GM19452 (cell line): ENCODE data around the gene GPRIN1.
"Not testable (repeated sequence)": the region's sequence is repeated elsewhere in the genome, so short reads cannot be mapped to it uniquely, and the experiment has no call there.

Experiments
- ATAC-seq: cut with Tn5 transposase; IDR thresholded peaks from one replicate; pipeline ENCODE4 v1.9.1; 2021; ENCODE audit not compliant: unreplicated experiment

GPRIN1 gene

DNA sequence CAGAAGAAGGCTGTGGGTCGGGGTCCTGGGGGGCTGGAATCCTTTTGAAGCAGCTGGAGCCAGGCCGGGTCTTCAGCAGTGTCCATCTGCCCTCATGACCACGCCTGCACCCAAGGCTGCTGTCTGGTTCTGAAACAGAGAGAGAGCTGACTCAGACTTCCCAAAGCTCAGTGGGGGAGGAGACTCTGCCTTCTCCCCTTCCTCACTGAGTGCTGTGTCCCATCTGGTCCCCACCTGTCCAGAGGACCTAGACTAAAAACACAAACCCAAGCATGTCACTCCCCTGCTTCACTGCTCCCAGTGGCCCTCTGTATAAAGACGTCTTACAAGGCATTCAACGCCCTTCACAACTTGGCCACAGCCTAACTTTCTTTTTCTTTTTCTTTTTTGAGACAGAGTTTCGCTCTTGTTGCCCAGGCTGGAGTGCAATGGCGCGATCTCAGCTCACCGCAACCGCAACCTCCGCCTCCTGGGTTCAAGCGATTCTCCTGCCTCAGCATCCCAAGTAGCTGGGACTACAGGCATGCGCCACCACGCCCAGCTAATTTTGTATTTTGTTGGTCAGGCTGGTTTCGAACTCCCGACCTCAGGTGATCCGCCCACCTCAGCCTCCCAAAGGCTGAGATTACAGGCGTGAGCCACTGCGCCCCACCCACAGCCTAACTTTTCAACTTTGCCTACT lies 10.1 kb downstream of the GPRIN1 start:
- not testable (repeated sequence) for ATAC-seq

DNA sequence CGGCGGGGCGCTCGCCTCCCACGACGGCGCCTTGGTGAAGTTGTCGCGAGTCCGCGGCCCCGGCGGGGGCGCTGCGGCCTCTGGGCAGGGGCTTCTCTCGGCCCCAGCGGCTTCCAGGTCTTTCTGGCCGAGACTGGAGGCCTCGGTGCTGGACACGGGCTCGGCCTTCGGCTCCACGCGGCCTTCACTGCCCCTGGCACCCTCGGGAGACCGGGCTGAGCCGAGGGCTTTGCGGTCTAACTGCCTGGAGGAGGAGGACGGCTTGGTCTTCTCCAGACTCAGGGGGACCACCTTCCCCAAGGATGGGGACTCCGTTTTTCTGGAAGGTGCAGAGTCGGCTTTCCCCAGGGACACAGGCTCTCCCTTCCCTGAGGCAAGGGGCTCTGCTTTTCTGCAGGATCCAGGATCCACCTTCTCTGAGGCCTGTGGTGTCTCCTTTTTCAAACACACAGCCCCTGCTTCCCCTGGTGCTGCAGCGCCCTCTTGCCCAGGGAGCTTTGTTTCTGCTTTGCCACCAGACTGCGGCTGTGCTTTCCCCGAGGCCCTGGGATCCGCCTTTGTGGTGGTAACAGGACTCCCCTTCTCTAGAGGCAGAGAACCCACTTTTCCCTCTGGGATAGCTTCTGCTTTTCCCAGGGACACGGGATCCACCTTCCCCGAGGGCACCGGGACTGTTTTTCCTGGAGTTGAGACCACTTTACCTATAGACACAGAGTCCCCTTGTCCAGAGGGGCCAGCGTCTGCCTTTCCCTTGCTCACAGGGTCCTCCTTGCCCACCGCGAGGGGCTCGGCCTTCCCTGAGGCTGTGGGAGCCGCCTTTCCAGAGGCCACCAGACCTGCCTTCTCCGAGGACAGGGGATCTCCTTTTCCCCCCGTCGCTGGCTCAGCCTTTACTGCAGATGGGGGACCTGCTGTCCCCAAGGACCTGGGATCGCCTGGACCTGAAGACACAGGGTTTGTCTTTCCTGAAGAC lies 12.3 kb downstream of the GPRIN1 start:
- ATAC-seq = no peak

DNA sequence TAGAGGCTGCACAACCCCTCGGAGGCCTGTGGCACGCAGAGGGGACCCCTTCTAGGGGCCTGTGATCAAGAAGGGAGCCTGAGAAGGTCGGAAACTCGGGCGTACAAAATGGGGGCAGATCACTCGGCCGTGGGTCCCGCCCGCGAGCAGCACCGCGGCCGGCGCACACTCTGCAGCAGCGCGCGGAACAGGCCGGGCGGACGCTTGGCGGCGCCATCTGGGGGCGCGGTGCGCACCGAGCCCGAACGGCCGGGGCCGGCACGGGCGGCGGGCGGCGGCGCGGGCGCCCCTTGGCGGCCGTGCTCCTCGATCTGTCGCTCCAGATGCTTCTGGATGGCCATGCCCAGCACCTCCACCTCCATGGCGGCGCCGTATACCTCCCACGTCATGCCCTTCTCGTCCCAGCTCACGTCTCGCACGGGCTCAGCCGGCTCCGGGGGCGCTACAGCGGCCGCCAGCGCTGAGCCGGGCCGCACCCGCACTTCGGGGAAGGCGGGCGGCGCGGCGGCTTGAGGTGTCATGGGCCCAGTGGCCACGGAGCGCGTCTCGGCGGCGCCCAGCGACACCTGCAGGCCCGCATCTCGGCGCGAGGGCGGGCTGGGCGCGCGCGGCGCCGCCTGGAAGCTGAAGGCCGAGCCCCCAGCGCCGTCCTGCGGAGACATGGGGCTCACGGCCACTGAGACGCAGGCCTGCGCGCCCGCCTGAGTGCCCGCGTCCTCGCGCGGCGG lies 13.1 kb downstream of the GPRIN1 start:
- peak; percentile 61 for ATAC-seq

DNA sequence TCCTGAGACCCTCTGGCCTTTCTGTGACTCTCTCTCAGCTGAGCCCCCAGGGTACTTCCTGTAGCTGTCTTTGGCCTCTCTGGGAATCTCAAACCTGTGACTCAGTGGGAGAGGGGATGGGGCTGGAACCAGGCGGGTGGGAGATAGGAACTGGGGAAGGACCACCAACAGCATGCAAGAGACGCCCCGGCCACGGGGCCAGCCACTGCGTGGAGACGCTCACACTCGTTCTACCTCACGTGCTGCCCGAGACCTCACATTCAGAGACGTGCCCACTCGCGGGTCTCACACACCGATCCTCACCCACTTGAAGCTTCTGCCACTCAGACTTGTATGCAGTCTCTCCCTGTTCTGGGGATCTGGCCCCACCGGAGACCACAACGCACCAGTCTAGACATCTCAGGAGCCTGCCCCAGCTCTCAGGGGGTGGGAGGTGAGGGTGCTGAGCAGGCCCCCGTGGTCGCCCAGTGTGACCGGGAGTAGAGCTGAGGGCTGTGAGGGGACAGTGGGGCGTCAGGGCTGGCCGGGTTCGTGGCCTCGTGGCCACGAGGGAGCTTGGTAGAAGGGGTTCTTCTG lies 13.8 kb downstream of the GPRIN1 start:
- no peak for ATAC-seq

DNA sequence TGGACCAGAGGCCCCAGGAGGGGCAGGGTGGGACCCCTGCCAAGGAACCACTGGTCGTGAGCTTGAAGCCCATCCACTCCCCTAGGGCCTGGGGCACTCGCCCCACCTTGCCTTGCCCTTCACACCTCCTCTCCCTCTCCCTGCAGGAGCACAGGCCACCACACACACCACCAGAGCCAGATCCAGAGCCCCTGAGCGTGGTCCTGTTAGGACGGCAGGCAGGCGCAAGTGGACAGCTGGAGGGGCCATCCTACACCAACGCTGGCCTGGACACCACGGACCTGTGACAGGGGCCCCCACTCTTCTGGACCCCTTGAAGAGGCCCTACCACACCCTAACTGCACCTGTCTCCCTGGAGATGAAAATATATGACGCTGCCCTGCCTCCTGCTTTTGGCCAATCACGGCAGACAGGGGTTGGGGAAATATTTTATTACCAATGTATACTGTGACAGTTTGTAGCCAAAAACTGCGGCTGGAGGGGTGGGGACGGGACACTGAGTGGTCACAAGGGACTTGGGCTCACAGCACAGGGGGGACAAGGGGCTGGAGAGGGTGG lies 14.5 kb downstream of the GPRIN1 start:
- no peak for ATAC-seq

DNA sequence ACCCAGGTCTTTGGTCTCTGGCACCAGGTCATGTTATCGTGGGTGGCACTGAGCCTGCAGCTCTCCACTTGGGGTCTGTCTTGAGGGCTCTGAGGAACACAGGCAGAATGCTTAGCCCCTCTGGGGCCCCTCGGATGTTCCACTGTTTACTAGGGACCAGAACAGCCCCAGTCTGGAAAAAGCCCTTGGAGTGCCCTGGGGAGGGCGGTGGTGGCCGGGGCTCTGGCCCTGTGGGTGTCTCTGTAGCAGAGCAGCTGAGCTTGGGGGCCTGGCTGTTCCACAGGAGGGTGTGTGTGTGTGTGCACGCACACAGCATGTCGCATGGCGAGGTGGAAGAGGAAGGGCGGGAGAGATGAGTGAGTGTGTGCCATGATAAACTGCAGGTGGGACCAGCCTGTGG lies 15.4 kb downstream of the GPRIN1 start:
- ATAC-seq = no peak

DNA sequence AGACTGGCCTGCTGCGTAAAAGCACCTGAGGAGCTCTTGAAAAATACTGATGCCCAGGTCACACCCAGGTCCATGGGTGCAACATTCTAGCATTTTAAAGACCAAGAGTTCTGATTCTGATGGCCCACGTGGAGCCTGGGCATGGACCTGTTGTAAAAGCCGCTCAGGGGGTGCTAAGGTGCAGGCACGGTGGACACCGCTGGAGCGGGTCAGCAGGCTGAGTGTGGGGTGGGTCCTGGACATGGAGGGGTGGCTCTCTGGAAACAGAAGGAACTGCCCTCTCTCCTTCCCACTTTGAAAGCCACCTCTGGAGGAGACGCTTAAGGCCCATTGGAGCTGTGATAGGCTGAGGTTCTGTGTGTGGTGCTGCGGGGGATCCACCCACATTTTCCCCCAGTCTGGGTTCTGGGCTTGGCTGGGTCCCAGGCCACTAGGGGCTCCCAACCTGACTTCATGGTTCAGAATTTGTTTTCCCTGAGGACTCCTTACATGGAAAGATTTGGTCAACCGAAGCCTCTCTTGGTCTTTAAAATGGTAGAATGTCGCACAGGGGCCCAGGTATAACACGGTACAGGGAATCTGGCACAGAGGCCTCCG lies 16.6 kb downstream of the GPRIN1 start:
- ATAC-seq = no peak

DNA sequence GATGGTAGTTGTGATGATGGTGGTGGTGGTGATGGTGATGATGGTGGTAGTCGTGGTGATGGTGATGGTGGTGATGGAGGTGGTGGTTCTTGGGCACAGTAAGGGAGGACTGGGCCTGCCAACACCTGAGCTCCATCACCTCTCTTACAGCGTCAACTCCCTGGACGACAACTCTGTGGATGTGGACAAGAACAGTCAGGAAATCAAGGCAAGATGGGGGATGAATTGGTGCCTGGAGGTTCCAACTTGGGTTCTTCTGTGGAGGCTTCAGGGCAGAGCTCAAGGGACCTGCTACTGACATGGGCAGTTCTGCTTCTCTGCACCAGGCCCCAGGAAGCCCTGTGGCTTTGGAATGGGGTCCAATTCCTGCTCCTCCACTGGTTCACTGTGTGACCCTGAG lies 17.4 kb downstream of the GPRIN1 start:
- no peak for ATAC-seq

DNA sequence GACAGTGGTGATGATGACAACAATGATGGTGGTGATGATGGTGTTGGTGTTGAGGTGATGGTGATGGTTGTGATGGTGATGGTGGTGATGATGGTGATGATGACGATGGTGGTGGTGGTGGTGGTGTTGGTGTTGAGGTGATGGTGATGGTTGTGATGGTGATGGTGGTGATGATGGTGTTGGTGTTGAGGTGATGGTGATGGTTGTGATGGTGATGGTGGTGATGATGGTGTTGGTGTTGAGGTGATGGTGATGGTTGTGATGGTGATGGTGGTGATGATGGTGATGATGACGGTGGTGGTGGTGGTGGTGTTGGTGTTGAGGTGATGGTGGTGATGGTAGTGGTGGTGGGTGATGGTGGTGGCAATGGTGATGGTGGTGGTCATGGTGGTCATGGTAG lies 18.3 kb downstream of the GPRIN1 start:
- ATAC-seq = not testable (repeated sequence)

DNA sequence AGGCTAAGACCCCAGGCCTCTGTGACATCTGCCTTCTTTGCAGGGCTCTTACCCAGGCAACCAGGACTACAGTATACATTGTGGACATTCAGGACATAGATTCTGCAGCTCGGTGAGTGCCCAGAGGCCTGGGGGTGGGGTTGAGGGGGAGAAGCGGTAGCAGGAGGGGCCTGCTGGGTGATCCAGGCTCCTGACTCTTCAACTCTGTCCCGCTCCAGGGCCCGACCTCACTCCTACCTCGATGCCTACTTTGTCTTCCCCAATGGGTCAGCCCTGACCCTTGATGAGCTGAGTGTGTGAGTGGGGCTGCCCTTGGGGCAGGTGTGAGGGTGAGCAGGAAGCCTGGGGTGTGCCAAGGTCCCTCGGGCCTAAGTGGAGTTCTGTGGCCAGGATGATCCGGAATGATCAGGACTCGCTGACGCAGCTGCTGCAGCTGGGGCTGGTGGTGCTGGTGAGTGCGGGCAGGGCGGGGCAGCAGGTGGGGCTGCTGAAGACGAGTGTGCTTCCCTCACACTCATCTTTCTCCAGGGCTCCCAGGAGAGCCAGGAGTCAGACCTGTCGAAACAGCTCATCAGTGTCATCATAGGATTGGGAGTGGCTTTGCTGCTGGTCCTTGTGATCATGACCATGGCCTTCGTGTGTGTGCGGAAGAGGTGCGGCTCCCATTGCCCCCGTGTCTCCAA lies 19.8 kb downstream of the GPRIN1 start:
- ATAC-seq = no peak

DNA sequence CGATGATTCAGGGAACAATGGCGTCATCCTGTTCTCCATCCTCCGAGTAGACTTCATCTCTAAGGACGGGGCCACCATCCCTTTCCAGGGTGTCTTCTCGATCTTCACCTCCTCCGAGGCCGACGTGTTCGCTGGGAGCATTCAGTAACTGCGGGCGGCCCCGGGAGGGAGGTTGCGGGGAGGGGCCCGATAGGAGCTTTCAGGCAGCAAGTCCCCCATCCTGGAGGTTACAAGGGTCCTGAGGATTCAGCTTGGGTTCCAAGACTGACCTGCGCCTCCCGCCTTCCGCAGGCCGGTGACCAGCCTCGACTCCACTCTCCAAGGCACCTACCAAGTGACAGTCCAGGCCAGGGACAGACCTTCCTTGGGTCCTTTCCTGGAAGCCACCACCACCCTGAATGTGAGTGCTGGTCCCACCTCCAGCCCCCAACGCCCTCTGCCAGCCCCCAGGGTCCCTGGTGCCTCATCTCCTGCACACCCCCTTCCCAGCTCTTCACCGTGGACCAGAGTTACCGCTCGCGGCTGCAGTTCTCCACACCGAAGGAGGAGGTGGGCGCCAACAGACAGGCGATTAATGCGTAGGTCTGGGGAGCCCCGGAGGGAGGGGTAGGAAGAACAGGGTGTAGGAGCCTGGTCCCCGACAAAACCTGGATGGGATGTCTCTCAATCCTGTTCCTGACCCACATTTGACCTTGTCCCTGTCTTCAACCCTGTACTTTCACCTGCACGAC lies 20.8 kb downstream of the GPRIN1 start:
- ATAC-seq = no peak

DNA sequence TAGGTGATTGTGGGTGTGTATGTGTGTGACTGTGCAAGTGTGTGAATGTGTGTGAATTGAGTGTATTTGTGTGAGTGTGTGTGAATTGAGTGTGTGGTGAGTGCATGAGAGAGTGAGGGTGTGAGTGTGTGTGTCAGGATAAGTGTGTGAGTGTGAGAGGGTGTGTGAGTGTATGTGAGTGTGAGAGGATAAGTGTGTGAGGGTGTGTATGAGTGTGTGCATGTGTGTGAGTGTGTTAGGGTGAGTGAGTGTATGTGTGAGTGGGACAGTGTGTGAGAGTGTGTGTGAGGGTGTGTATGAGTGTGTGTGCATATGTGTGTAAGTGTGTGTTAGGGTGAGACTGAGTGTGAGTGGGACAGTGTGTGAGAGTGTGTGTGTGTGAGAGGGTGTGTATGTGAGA lies 21.7 kb downstream of the GPRIN1 start:
- ATAC-seq = no peak

DNA sequence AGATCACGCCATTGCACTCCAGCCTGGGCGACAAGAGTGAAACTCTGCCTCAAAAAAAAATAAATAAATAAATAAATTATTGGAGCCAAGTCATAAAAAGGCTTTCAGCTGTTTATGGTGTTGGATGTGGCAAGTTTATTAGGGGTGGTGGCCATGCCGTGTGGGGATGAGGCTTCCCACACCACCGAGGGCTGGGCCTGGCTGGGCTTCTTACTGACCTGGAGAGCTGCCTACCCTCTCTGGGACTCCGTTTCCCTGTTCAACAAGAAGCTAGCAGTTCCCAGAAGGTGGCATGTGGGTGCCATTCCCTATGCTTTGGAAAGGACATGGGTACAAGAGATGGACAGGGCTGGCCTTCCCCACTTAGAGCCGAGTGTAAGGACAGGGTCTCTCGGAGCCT lies 22.6 kb downstream of the GPRIN1 start:
- ATAC-seq = no peak

DNA sequence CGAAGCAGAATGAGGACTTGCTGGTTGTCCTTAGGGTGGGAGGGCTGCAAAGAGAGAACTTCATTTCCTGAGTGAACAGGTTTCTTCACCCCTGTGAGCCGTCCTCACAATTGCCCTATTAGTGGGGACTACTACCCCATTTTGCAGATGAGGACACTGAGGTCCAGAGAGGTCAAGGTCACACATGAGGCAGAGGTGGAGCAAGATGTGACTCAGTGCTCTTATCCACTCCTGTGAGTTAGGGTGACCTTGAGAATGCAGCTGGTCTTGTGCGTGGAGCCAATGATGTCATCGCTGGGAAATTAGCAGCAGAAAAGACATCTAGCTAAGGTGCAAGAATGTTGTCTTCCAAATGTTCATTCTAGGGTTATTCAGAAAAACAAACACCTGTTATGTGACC lies 26.9 kb downstream of the GPRIN1 start:
- no peak for ATAC-seq

DNA sequence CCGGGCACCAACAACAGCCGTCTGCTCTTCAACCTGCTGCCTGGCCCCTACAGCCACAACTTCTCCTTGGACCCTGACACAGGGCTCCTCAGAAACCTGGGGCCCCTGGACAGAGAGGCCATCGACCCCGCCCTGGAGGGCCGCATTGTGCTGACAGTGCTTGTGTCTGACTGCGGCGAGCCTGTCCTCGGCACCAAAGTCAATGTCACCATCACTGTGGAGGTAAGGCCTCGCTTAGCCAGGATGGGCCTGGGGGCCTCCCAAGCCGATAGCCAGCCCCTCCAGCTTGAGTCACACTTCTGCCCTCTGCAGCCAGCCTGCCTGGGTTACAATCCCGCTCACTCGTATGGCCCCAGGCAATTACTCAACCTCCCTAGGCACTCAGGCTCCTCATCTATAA lies 28.6 kb downstream of the GPRIN1 start:
- ATAC-seq = no peak

DNA sequence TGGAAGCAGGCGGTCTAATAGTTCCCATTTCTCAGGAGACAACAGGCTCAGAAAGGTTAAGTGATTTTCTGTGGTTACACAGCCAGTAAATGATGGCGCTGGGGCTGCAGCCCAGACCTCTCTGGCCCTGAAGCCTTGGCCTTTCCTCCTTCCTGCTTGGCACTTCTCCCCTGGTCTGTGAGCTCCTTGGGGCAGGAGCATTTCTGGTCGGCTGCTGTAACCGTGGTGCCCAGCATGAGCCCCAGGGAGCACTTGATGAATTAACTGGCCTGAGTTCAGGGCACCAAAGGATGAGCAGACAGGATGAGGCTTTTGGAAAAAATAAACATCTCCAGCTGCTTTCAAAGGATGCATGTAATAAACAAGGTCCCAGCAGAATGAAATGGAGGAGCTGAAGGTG lies 30.6 kb downstream of the GPRIN1 start:
- no peak for ATAC-seq

DNA sequence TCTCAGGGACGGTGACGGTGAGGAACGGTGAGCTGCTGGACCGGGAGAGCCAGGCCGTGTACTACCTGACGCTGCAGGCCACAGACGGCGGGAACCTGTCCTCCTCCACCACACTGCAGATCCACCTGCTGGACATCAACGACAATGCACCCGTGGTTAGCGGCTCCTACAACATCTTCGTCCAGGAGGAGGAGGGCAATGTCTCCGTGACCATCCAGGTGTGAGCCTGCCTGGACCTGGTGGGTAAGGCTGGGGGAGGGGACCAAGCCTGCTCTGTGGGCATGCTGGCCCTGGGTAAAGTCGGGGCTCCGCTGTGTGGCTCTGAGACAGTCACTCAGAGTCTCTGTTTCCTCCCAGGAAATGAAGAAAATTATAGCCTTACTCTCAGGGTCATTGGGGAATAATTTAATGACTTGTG lies 31.6 kb downstream of the GPRIN1 start:
- no peak for ATAC-seq

DNA sequence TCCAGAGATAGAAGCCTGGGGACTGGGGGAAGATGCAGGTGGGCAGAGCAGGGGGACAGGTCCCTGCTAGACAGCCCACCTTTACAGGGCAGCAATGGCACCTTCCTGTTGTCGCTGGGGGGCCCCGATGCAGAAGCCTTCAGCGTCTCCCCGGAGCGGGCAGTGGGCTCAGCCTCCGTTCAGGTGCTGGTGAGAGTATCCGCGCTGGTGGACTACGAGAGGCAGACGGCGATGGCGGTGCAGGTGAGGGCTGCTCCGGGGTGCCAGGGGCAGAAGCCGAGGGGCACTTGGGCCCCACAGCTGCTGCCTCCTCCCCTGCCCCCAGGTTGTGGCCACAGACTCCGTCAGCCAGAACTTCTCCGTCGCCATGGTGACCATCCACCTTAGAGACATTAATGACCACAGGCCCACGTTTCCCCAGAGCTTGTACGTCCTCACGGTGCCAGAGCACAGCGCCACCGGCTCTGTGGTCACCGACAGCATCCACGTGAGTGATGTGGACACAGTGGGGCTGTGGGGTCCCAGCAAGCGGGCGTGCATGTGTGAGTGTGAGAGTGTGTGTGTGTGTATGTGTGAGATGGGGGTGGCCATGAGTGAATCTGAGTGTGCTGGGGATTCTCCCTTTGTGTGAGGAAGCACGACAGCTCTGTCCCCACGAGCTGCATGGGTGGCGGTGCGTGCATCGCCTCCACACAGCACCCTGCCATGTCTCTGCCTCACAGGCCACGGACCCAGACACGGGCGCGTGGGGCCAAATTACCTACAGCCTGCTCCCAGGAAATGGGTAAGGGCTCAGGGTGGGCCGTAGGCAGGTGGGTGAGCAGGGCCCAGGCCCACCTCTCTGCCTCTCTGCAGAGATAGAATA lies 32.4 kb downstream of the GPRIN1 start:
- no peak for ATAC-seq
